Prostate gland (tissue), 2 donors: ENCODE results near the gene NCOR1.

Experiments used
- POLR2A ChIP-seq: fragments of 450-650 bp; IDR thresholded peaks from one replicate; pipeline ENCODE4 v1.6.1; 2016; ENCODE audit warnings: antibody characterized with exemption, mild to moderate bottlenecking
- TF ChIP-seq, protein P1 (sequence below), 4 experiments: fragments of 200-600 bp in 2 of 4; fragments of 450-650 bp in 2 of 4; sonication (generic) in 2 of 4; IDR thresholded peaks; 1 replicate in 3 of 4; 2 replicates in 1 of 4; pipeline ENCODE4 v1.5.1; 2016 to 2019; ENCODE audit warnings: antibody characterized with exemption in 4 of 4, mild to moderate bottlenecking in 2 of 4, moderate library complexity in 2 of 4

DNA sequence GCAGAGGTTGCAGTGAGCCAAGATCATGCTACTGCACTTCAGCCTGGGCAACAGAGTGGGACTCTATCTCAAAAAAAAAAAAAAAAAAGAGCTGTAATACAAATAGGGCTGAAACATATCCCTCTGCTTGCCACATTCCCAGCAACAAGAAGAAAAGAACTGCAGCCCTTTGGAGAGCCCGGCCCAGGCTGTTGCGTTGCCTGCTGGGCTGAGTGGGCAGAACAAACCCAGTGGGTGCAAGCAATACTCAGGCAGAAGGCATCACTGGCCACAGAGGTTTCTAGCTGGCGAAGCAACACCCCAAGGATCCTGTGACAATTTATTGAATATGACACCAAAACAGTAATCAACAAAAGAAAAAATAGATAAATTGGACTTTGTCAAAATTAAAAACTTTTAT lies 45.7 kb upstream of the NCOR1 start:
- TF ChIP-seq, protein P1, sequence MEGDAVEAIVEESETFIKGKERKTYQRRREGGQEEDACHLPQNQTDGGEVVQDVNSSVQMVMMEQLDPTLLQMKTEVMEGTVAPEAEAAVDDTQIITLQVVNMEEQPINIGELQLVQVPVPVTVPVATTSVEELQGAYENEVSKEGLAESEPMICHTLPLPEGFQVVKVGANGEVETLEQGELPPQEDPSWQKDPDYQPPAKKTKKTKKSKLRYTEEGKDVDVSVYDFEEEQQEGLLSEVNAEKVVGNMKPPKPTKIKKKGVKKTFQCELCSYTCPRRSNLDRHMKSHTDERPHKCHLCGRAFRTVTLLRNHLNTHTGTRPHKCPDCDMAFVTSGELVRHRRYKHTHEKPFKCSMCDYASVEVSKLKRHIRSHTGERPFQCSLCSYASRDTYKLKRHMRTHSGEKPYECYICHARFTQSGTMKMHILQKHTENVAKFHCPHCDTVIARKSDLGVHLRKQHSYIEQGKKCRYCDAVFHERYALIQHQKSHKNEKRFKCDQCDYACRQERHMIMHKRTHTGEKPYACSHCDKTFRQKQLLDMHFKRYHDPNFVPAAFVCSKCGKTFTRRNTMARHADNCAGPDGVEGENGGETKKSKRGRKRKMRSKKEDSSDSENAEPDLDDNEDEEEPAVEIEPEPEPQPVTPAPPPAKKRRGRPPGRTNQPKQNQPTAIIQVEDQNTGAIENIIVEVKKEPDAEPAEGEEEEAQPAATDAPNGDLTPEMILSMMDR (IDR thresholded peaks at IDR 0.05) = no peak
- TF ChIP-seq POLR2A = no peak
